ENCODE measurements around the gene BRIP1.
"Not testable (repeated sequence)": the region's sequence is repeated elsewhere in the genome, so short reads cannot be mapped to it uniquely, and the experiment has no call there.

Gene BRIP1

GRCh38 chr17:61862975-61863800 lies at the start of gene BRIP1:
TSS of gene BRIP1 (minus strand) at chr17:61863528. CDS start at chr17:61861539, 1,989 bp downstream.
- peak; percentile 97 for DNase-seq

- DNase-seq = no peak
Observed at GRCh38 chr17:61908292-61909037, 45.1 kb upstream of the BRIP1 start.

GRCh38 chr17:61907361-61907760 lies 44.0 kb upstream of the BRIP1 start:
- DNase-seq = no peak

- no peak for DNase-seq
Observed at GRCh38 chr17:61904094-61904710, 40.9 kb upstream of the BRIP1 start.

GRCh38 chr17:61903251-61903650 lies 39.9 kb upstream of the BRIP1 start:
- no peak for DNase-seq

GRCh38 chr17:61897548-61898180 lies 34.3 kb upstream of the BRIP1 start:
- DNase-seq = no peak

- DNase-seq = no peak
Observed at GRCh38 chr17:61895391-61895790, 32.1 kb upstream of the BRIP1 start.

GRCh38 chr17:61894310-61894709 lies 31.0 kb upstream of the BRIP1 start:
- not testable (repeated sequence) for DNase-seq

GRCh38 chr17:61887733-61888132 lies 24.4 kb upstream of the BRIP1 start:
- DNase-seq = not testable (repeated sequence)

GRCh38 chr17:61885865-61886264 lies 22.5 kb upstream of the BRIP1 start:
- not testable (repeated sequence) for DNase-seq

- DNase-seq = no peak
Observed at GRCh38 chr17:61884864-61885263, 21.5 kb upstream of the BRIP1 start.

GRCh38 chr17:61880589-61881102 lies 17.3 kb upstream of the BRIP1 start:
- DNase-seq = no peak

GRCh38 chr17:61878984-61879612 lies 15.8 kb upstream of the BRIP1 start:
- DNase-seq = no peak

GRCh38 chr17:61878520-61878919 lies 15.2 kb upstream of the BRIP1 start:
- DNase-seq = no peak

- DNase-seq = no peak
Observed at GRCh38 chr17:61877837-61878236, 14.5 kb upstream of the BRIP1 start.

- no peak for DNase-seq
Observed at GRCh38 chr17:61875804-61876203, 12.5 kb upstream of the BRIP1 start.

GRCh38 chr17:61875285-61875684 lies 12.0 kb upstream of the BRIP1 start:
- DNase-seq = no peak

- DNase-seq = no peak
Observed at GRCh38 chr17:61874075-61874474, 10.7 kb upstream of the BRIP1 start.

GRCh38 chr17:61872099-61872498 lies 8.8 kb upstream of the BRIP1 start:
- DNase-seq = no peak

GRCh38 chr17:61869138-61869537 lies 5.8 kb upstream of the BRIP1 start:
- DNase-seq = no peak

GRCh38 chr17:61868074-61868473 lies 4.7 kb upstream of the BRIP1 start:
- DNase-seq = no peak

- DNase-seq = no peak
Observed at GRCh38 chr17:61867033-61867432, 3.7 kb upstream of the BRIP1 start.

- DNase-seq = no peak
Observed at GRCh38 chr17:61863801-61864126, 436 bp upstream of the BRIP1 start.

Measured in NCI-H345 (cell line).